Body of pancreas (tissue), 4 donors: ENCODE measurements around the gene SALL2. TPM values are rescaled to one million over a fixed set of nuclear protein-coding genes. Genes with fewer than 3 reads are reported as not detected.

ENCODE experiments used
- ATAC-seq: fragments of 150-250 bp; one replicate; pipeline ENCODE4 v1.9.1; 2016
- DNase-seq, 4 donors: peaks; one replicate each; pipeline ENCODE4 v3.0.0-alpha.2; 2019
- H3K27ac ChIP-seq, 4 donors: fragments of 200-600 bp; sonication (generic); 1 replicate in 3 of 4; 2 replicates in 1 of 4; pipeline versions ENCODE4 v1.5.1 to v1.6.1; 2016 to 2019; ENCODE audit warnings: mild to moderate bottlenecking in 1 of 4, mixed read lengths in 1 of 4, moderate library complexity in 1 of 4
- H3K27me3 ChIP-seq, 2 donors: fragments of 200-600 bp; sonication (generic); one replicate each; pipeline ENCODE4 v1.6.0; 2016; ENCODE audit warnings: mild to moderate bottlenecking in 1 of 2
- H3K36me3 ChIP-seq, 2 donors: fragments of 200-600 bp; sonication (generic); replicated peaks in 1 of 2; 2 replicates each; pipeline ENCODE4 v1.5.1; 2016; ENCODE audit warnings: low read depth in 2 of 2; ENCODE audit not compliant: insufficient read depth in 1 of 2
- H3K4me1 ChIP-seq: fragments of 200-600 bp; sonication (generic); one replicate; pipeline ENCODE4 v1.6.0; 2016
- H3K4me3 ChIP-seq, 2 donors: fragments of 200-600 bp; sonication (generic); 1 replicate in 1 of 2; 2 replicates in 1 of 2; pipeline ENCODE4 v1.5.1; 2016 to 2019
- H3K9me3 ChIP-seq, 3 donors: fragments of 200-600 bp; sonication (generic); 1 replicate in 2 of 3; 2 replicates in 1 of 3; pipeline ENCODE4 v1.5.1; 2016
- POLR2A ChIP-seq, 3 donors: fragments of 450-650 bp; IDR thresholded peaks; one replicate each; pipeline ENCODE4 v1.6.1; 2016; ENCODE audit warnings: antibody characterized with exemption in 3 of 3, mild to moderate bottlenecking in 2 of 3
- WGBS, 2 donors: methylation state at CpG; one replicate each; pipeline ENCODE4 v1.1.5; 2017; 5-methylcytosine and 5-hydroxymethylcytosine counted together
- intact Hi-C: fragments of 100-400 bp; cut with DNase I; formaldehyde crosslinking; loops from one replicate; pipeline ENCODE4 v1.15.1; 2023
- total RNA-seq, 2 donors: library from RNA; depleted of rRNA; stranded (reverse); fragments of >200 nt; gene quantifications; one replicate each; pipeline ENCODE4 v1.1.0, GENCODE V29; 2016
- TF ChIP-seq, protein P1 (sequence below), 7 experiments: fragments of 450-650 bp in 4 of 7; fragments of 200-600 bp in 3 of 7; sonication (generic) in 3 of 7; IDR thresholded peaks; one replicate each; pipeline ENCODE4 v1.5.1; 2016 to 2019; ENCODE audit warnings: antibody characterized with exemption in 7 of 7

SALL2 gene
- total RNA-seq, 2 donors from 2014 or later = 7.8 to 9.2 TPM

DNA sequence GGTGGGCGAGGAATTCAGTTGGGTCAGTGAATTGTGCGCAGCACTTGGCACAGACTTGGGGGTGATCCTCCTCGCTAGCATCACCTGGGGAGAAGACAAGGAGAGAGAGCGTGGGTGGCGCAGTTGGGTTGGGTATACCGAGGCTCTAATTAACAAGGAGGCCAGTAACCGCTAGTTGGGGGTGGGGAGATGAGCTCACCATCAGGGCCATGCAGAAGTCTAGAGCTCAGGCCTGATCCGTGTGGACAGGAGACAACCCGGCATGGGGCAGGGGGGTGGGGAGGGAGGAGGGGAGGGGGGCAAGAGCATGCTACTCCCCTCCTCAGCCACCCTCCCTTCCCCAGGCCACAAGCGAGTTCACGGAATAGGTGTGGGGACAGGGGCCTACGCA lies 580 bp downstream of the SALL2 start:
- Histone ChIP-seq H3K27me3 (no peaks in the 10 kb centered on the region), H3K4me3 (peak overlapping the region; percentile 70 to 87), H3K4me1 (peaks cover 9% of the 10 kb centered on the region), H3K9me3 (no peaks in the 10 kb centered on the region), H3K36me3 (no peaks in the 10 kb centered on the region), H3K27ac (peak overlapping the region in 2 of 4 donors; percentile 54 to 59)
- DNase-seq = peak in 3 of 4 donors; percentile 16 to 29 (median 27)
- TF ChIP-seq POLR2A (IDR thresholded peaks at IDR 0.05) = no peak
- TF ChIP-seq, protein P1, sequence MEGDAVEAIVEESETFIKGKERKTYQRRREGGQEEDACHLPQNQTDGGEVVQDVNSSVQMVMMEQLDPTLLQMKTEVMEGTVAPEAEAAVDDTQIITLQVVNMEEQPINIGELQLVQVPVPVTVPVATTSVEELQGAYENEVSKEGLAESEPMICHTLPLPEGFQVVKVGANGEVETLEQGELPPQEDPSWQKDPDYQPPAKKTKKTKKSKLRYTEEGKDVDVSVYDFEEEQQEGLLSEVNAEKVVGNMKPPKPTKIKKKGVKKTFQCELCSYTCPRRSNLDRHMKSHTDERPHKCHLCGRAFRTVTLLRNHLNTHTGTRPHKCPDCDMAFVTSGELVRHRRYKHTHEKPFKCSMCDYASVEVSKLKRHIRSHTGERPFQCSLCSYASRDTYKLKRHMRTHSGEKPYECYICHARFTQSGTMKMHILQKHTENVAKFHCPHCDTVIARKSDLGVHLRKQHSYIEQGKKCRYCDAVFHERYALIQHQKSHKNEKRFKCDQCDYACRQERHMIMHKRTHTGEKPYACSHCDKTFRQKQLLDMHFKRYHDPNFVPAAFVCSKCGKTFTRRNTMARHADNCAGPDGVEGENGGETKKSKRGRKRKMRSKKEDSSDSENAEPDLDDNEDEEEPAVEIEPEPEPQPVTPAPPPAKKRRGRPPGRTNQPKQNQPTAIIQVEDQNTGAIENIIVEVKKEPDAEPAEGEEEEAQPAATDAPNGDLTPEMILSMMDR (IDR thresholded peaks at IDR 0.05) = no peak
- peak; percentile 7 for ATAC-seq
- intact Hi-C loops = no loop called here
- WGBS, 2 donors = 54 to 57% methylated on average over 11 to 12 of the region's 12 CpGs

DNA sequence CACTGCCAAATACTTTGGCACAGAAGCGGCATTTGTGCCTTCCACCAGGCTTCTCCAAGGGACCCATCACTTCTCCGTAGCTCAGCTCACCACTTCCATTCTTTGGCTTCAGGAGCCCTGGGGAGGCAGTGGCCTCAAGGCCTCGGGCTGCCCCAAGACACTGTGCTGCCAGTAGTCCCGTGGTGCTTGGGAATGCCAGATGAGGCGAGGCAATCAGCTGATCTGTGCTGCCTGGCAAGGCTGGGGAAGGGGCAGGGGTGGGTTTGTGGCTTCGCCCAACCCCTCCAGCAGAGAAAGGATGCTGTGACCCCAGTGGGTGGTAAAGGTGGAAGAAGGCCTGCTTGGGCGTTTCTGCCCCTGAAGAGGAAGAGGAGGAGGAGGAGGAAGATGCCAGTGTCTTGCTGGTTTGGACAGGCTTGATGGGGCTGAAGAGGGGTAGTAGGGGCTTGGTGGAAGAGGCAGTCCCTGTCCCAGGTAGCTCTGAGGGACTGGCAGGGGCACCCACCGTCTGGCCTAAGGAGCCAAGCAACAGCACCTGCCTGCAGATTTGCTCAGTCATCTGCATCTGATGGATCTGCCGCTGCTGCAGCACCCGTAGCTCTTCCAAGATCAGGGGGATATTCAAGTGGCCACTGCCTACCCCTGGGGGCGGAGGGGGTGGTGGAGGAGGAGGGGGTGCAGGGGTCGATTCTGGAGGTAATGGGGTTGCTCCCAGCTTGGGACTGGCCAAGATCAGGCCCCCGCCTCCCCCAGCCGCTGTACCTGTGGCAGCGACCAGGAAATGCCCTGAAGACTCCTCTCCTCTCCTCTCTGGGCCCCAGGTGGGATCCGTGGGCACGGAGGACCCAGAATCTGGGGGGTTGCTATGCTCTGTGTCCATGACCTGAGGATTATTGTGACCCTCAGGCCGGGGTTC lies 1.3 kb downstream of the SALL2 start:
- H3K27me3 ChIP-seq = no peaks in the 10 kb centered on the region
- DNase-seq = no peak
- no peaks in the 10 kb centered on the region for H3K9me3 ChIP-seq
- no peak overlapping the region for H3K4me3 ChIP-seq
- intact Hi-C loops = no loop called here
- no peak for ATAC-seq
- H3K4me1 ChIP-seq = peaks cover 9% of the 10 kb centered on the region
- no peaks in the 10 kb centered on the region for H3K36me3 ChIP-seq
- H3K27ac ChIP-seq = no peak overlapping the region
- no peak for TF ChIP-seq POLR2A (IDR thresholded peaks at IDR 0.05)
- TF ChIP-seq, protein P1 (IDR thresholded peaks at IDR 0.05) = no peak
- WGBS, 2 donors = 64 to 89% methylated on average over 4 to 12 of the region's 18 CpGs

DNA sequence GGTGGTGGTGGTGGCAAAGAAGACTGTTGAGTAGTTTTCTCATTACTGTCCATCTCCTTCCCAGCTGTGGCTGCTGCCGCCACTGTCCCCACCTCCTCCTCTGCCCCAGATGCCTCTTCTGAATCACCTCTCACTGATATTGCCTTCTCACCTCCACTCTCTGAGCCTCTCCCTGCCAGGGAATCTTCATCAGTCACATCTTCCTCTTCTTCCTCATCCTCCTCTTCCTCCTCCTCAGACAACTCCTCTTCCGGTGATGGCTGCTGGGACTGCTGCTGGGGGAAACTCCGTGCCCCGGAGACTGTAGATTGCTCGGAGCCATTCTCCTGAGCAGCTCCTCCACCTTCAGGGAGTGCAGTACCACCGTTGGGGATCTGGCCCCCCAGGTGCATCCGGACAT lies 2.9 kb downstream of the SALL2 start:
- intact Hi-C loops = no loop called here
- no peak overlapping the region for H3K27ac ChIP-seq
- no peaks in the 10 kb centered on the region for H3K36me3 ChIP-seq
- 78 to 83% methylated on average over 6 of the region's 7 CpGs for WGBS, 2 donors
- H3K27me3 ChIP-seq = no peaks in the 10 kb centered on the region
- no peak overlapping the region for H3K4me3 ChIP-seq
- DNase-seq = no peak
- no peak for ATAC-seq
- peaks cover 9% of the 10 kb centered on the region for H3K4me1 ChIP-seq
- TF ChIP-seq, protein P1 (IDR thresholded peaks at IDR 0.05) = no peak
- TF ChIP-seq POLR2A (IDR thresholded peaks at IDR 0.05) = no peak
- H3K9me3 ChIP-seq = no peaks in the 10 kb centered on the region

GRCh38 chr14:21521501-21521900 lies 4.6 kb downstream of the SALL2 start:
- no peak for ATAC-seq

More at GRCh38 chr14:21521501-21521900, 4.6 kb downstream of the SALL2 start:
- peaks cover under 1% of the 10 kb centered on the region for H3K4me1 ChIP-seq
- no peak for TF ChIP-seq POLR2A (IDR thresholded peaks at IDR 0.05)
- TF ChIP-seq, protein P1 (IDR thresholded peaks at IDR 0.05) = no peak
- WGBS, 2 donors = 76 to 91% methylated on average over 2 of the region's 2 CpGs
- intact Hi-C loops = no loop called here
- no peak overlapping the region for H3K4me3 ChIP-seq
- no peak overlapping the region for H3K27ac ChIP-seq
- DNase-seq = no peak
- no peaks in the 10 kb centered on the region for H3K9me3 ChIP-seq
- no peaks in the 10 kb centered on the region for H3K27me3 ChIP-seq
- no peaks in the 10 kb centered on the region for H3K36me3 ChIP-seq
